Bronchial smooth muscle cell (primary cell): ENCODE results near the gene DUSP18. TPM values are rescaled to one million over a fixed set of nuclear protein-coding genes. Genes with fewer than 3 reads are reported as not detected.

Experiments used
- total RNA-seq: library from RNA; depleted of rRNA; stranded (reverse); fragments of >200 nt; gene quantifications from 2 replicates; pipeline ENCODE4 v1.2.1, GENCODE V29; 2014

Gene DUSP18
- total RNA-seq: 8.5 and 11.5 TPM in 2 replicates

DNA sequence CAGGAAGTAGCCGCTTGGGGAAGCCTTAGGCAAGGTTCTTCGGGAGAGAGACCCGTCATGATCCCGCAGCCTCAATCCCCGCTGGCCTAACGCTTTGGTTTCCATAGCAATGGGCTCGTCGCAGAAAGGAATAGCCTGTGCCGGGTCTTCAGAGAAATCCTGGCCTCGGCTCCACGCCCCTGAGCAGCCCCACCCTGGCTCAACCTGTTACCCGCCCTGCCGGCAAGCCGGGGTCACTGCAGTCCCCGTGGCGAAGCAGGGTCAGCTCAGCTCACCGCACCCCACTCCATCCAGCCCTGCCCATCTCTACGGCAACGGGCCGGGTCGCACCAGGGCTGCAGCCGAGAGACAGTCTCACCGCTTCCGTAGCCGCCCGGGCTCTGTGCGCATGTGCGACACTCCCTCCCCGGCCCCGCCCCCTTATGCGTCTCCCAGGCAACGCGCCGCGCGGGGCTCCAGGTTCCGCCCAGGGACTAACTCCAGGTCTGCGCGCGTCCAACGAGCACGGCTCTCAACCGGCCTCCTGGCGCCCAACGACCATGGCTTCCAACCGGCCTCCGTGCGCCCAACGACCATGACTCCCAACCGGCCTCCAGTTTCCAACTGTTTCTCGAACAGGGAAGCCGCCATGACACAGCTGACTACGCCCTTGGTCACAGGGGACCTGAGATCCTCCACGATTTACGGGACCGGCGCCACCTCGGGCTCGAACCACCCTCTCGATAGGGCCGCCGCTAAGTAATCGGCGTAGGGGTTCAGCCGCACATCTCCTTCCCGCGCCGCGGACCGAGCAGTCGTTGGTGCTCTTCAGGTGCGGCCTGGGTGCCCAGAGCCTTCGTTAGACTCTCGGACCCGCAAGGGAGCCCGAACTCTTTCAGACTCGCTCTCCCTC lies at the start of gene DUSP18:
Gene DUSP18, minus strand, starts transcription at position 382 of the 892 bp plus-strand sequence. CDS start 3,872 bp downstream, outside the sequence.

DNA sequence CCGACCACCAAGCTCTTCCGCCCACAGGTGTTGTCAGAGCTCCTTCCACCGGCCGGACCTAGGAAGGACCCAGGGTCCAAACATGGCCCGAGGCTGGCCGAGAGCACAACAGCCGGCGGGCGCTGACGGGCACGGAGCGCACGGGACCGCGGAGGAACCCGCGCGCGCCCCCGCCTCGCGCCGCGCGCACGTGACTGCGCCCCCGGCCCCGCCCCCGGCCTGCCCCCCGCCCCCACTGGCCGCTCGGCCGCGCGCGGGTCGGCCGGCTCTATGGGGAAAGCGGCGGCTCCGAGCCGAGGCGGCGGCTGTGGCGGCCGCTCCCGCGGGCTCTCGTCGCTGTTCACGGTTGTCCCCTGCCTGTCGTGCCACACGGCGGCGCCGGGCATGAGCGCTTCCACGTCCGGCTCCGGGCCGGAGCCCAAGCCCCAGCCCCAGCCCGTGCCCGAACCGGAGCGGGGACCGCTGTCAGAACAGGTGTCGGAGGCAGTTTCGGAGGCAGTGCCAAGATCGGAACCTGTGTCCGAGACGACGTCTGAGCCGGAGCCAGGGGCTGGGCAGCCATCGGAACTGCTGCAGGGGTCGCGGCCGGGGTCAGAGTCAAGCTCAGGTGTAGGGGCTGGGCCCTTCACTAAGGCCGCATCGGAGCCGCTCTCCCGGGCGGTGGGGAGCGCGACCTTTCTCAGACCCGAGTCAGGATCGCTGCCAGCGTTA lies 27.1 kb upstream of the DUSP18 start, which contains the start of gene OSBP2:
Gene OSBP2, plus strand, starts transcription at position 235 of the 711 bp plus-strand sequence. Its CDS starts 36 bp downstream, at position 271.

DNA sequence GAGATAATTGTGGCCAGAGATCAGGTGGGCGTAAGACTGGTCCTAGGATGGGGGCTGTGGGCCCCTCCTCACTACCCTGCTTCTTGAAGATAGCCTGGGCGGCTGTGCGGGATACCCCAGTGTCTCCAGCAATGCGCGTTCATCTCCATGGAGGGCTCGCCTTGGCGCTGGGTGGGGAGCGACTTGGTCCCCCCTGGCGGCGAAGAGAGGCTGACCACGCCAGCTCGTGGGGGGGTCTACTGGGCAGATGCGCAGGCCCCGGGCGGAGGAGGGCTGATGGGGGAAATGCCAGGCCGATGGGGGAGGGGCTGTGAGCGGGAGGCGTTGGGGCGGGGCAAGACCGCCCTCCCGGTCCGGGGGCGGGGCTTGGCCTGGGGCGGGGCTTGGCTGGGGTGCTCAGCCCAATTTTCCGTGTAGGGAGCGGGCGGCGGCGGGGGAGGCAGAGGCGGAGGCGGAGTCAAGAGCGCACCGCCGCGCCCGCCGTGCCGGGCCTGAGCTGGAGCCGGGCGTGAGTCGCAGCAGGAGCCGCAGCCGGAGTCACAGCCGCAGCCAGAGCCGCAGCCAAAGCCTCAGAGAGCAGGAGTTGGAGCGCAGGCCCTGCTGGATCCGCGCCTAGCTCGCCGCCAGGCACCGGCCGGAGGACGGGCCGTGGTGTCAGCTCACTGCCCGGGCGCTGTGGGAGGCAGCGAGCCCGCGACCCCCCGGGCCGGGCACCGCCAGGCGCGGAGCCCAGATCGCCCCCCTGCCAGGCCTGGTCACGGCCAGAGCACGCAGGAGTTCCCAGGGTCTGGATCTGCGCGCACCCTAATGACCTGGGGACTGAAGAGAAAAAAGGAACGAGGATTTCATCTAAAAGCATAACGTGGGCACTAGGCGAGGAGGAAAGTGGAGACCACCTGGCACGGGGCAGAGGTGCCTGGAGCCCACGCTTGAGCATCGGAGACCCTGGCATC lies 32.1 kb downstream of the DUSP18 start, which contains the start of gene SLC35E4:
Gene SLC35E4, plus strand, starts transcription at position 509 of the 953 bp plus-strand sequence. CDS start 670 bp downstream, outside the sequence.

Other genes with a start within 250 kb of the DUSP18 start
- 2.0 TPM in 2 replicates for gene MTFP1, start 242.1 kb downstream of the DUSP18 start, total RNA-seq
- gene SEC14L3, start 195.9 kb downstream of the DUSP18 start, total RNA-seq: not detected in 2 replicates
- under 0.01 TPM in 1 of 2 replicates, not detected in the other for gene SEC14L4, start 162.2 kb downstream of the DUSP18 start, total RNA-seq
- 0.16 and 0.60 TPM in 2 replicates for gene SEC14L6, start 121.1 kb downstream of the DUSP18 start, total RNA-seq
- not detected in 2 replicates for gene GAL3ST1, start 93.2 kb downstream of the DUSP18 start, total RNA-seq
- 77.9 and 102 TPM in 2 replicates for gene PES1, start 76.0 kb downstream of the DUSP18 start, total RNA-seq
- 12.3 and 14.3 TPM in 2 replicates for gene TCN2, start 60.7 kb downstream of the DUSP18 start, total RNA-seq
- gene SLC35E4, start 32.1 kb downstream of the DUSP18 start, total RNA-seq: 7.4 and 9.4 TPM in 2 replicates
- 1.1 and 1.4 TPM in 2 replicates for gene OSBP2, start 27.0 kb upstream of the DUSP18 start, total RNA-seq